Mucosa of descending colon (tissue), 3 donors: ENCODE measurements around the gene AK4. TPM values are rescaled to one million over a fixed set of nuclear protein-coding genes. Genes with fewer than 3 reads are reported as not detected.

ENCODE experiments used
- ATAC-seq: fragments of 200-7000 bp; cut with Tn5 transposase; one replicate; pipeline ENCODE4 v1.9.1; 2020; ENCODE audit warnings: mild to moderate bottlenecking, moderate library complexity
- DNase-seq, 3 donors: peaks; one replicate each; pipeline ENCODE4 v3.0.0-alpha.2; 2020
- H3K36me3 ChIP-seq: fragments of 200-600 bp; one replicate; pipeline ENCODE4 v1.8.0; 2021; ENCODE audit warnings: low read depth, mild to moderate bottlenecking
- H3K4me1 ChIP-seq: fragments of 200-600 bp; one replicate; pipeline ENCODE4 v1.8.0; 2021; ENCODE audit warnings: low read depth, mild to moderate bottlenecking
- H3K4me3 ChIP-seq: fragments of 200-600 bp; one replicate; pipeline ENCODE4 v1.8.0; 2021; ENCODE audit warnings: mild to moderate bottlenecking
- H3K9me3 ChIP-seq: fragments of 200-600 bp; one replicate; pipeline ENCODE4 v1.8.0; 2021; ENCODE audit warnings: mild to moderate bottlenecking
- CTCF ChIP-seq: fragments of 200-600 bp; IDR thresholded peaks from one replicate; pipeline ENCODE4 v1.8.0; 2022; ENCODE audit warnings: antibody characterized with exemption, mild to moderate bottlenecking
- intact Hi-C, 2 donors: fragments of 100-400 bp; cut with DNase I in 1 of 2; cut with micrococcal nuclease in 1 of 2; formaldehyde crosslinking; loops; one replicate each; pipeline versions ENCODE4 v1.11.0 to v1.11.1; 2022; cut with DNase I, micrococcal nuclease
- total RNA-seq, 3 donors: library from RNA; stranded (reverse); fragmentation: NEBNext Ultra II Directional in 2 of 3; extraction: Animal tissue kit (Norgen Biotek cat#: 25700) in 2 of 3; gene quantifications; one replicate each; pipeline versions ENCODE4 v1.2.1 to v1.2.4, GENCODE V29; 2021 to 2023
- donor health status: DM: no; HTN: no; CAD: no; lungs with moderate emphysema.
- donor health status: DM: no; HTN: no; CAD: no.
- donor health status: DM: no; HTN: yes; CAD: no.

The AK4 gene
- total RNA-seq, 3 donors from 2014 or later: 27.1 to 72.8 (median 47.9) TPM

DNA sequence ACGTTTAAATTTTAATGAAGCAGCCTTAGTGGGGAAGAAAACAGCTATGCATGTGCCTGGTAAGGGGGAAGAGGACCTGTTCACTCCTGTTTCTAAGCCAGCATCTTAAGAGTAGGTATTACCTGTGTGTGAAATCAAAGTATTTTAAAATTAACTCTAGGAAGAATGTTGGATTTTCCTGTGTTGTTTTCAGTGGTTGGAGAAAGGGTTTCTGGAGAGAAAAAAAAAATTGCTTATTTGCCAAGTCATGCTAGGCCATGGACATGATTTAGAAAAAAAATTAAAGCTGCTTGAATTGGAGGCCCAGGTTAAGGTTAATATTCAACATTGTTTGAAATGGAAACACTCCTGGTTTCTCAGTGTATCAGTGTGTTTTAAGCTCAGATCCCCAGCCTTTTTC is 118.5 kb downstream of the AK4 start:
- no peak overlapping the region for H3K4me3 ChIP-seq
- H3K36me3 ChIP-seq: no peaks in the 10 kb centered on the region
- no peak for TF ChIP-seq CTCF
- no peaks in the 10 kb centered on the region for H3K9me3 ChIP-seq
- peaks cover 7% of the 10 kb centered on the region for H3K4me1 ChIP-seq
- no peak for ATAC-seq
- no peak for DNase-seq
- intact Hi-C loops: no loop called here

GRCh38 chr1:65267271-65267670 is 119.3 kb downstream of the AK4 start:
- Histone ChIP-seq H3K4me1 (peaks cover 7% of the 10 kb centered on the region), H3K36me3 (no peaks in the 10 kb centered on the region), H3K4me3 (no peak overlapping the region), H3K9me3 (no peaks in the 10 kb centered on the region)
- DNase-seq (no peak), ATAC-seq (no peak)
- intact Hi-C loops: no loop called here
- TF ChIP-seq CTCF: no peak

GRCh38 chr1:65267683-65268082 is 119.7 kb downstream of the AK4 start:
- Histone ChIP-seq H3K36me3 (no peaks in the 10 kb centered on the region), H3K9me3 (no peaks in the 10 kb centered on the region), H3K4me1 (peaks cover 7% of the 10 kb centered on the region), H3K4me3 (no peak overlapping the region)
- DNase-seq: no peak
- intact Hi-C loops: no loop called here
- no peak for TF ChIP-seq CTCF
- no peak for ATAC-seq

DNA sequence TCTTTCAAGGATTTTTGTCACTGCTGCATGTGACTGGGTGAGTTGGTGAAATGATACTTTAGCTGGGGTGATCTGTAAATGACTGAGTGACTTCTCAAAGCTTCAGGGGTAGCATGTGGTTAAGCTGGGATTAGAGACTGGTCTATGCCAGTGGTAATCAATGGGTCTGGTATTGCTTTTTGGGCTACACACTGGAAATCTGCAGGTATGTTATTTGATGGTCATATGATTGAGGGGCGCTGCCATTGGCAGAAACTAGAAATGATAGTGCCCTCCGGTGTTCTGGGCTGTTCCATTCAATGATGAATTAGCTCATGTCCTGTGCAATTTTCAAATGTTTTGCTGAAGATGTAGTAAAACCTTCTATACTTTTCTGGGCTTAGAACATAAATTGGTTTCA is 121.6 kb downstream of the AK4 start:
- no peak for TF ChIP-seq CTCF
- H3K9me3 ChIP-seq: no peaks in the 10 kb centered on the region
- peaks cover 7% of the 10 kb centered on the region for H3K4me1 ChIP-seq
- ATAC-seq: no peak
- no peak overlapping the region for H3K4me3 ChIP-seq
- intact Hi-C loops: no loop called here
- no peaks in the 10 kb centered on the region for H3K36me3 ChIP-seq
- DNase-seq: no peak

DNA sequence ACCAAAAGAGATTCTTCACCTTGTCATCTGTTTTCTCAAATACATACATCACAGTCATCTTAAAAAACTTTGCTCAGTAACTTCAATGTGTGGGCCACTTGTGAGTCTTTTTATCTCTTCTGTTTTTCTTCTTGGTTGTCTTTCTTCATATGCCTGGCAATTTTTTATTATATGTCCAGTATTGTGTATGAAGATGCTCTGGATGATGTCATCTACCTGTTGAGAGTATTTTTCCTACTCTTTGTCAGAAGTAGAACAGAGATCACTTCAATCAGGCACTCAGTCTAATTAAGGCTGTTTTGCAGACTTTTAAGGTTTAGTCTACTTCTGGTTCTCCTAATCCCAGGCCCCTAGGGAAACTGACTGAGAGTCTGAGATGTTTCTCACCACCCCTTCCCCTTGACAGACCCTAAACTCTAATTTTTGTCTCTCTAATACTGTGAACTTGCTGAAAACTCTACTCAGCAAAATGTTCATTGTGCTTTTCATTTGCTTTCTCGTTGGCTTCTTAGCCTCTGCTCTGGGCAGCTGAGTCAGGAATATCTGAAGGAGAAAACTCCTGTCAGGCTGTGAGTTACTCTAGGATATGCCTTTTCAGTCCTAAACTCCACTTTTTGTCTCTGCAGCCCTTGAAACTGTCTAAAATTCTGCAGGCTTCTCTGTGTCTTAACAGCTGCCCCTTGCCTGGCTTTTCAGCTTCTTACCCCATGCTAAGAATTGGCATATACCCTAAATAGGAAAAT is 128.4 kb downstream of the AK4 start:
- Histone ChIP-seq H3K9me3 (no peaks in the 10 kb centered on the region), H3K4me3 (no peak overlapping the region), H3K4me1 (no peaks in the 10 kb centered on the region), H3K36me3 (no peaks in the 10 kb centered on the region)
- intact Hi-C loops: no loop called here
- ATAC-seq: no peak
- no peak for TF ChIP-seq CTCF
- no peak for DNase-seq
